Mucosa of rectum (tissue), 2 donors: ENCODE data around the gene CALN1.
"Not testable (repeated sequence)": the region's sequence is repeated elsewhere in the genome, so short reads cannot be mapped to it uniquely, and the experiment has no call there.

Experiments used
- H3K27ac ChIP-seq, 2 donors: one replicate each; pipeline ENCODE4 v1.7.0; 2013; ENCODE audit warnings: inconsistent platforms in 2 of 2, low read depth in 2 of 2, low read length in 2 of 2
- H3K27me3 ChIP-seq, 2 donors: one replicate each; pipeline ENCODE4 v1.7.0; 2013; ENCODE audit warnings: low read length in 2 of 2; ENCODE audit not compliant: control insufficient read depth in 2 of 2, insufficient read depth in 2 of 2
- H3K36me3 ChIP-seq, 2 donors: one replicate each; pipeline ENCODE4 v1.7.0; 2013; ENCODE audit warnings: low read length in 2 of 2; ENCODE audit not compliant: control insufficient read depth in 2 of 2, insufficient read depth in 2 of 2
- H3K4me1 ChIP-seq, 2 donors: one replicate each; pipeline ENCODE4 v1.7.0; 2013; ENCODE audit warnings: low read length in 2 of 2, mild to moderate bottlenecking in 1 of 2; ENCODE audit not compliant: control insufficient read depth in 2 of 2, insufficient read depth in 2 of 2
- H3K4me3 ChIP-seq, 2 donors: one replicate each; pipeline ENCODE4 v1.7.0; 2013; ENCODE audit warnings: low read length in 2 of 2
- H3K9ac ChIP-seq, 2 donors: one replicate each; pipeline ENCODE4 v1.7.0; 2013; ENCODE audit warnings: low read length in 2 of 2, low read depth in 1 of 2, mild to moderate bottlenecking in 1 of 2
- H3K9me3 ChIP-seq, 2 donors: one replicate each; pipeline ENCODE4 v1.7.0; 2013; ENCODE audit warnings: low read length in 2 of 2; ENCODE audit not compliant: control insufficient read depth in 2 of 2
- donor health status: healthy.
- donor health status: Normal muscosa, but diverticular disease.

The CALN1 gene

GRCh38 chr7:71937840-71938371 is 474.2 kb downstream of the CALN1 start:
- no peak overlapping the region for H3K4me3 ChIP-seq
- peaks cover 0 to 2% of the 10 kb centered on the region in 2 donors for H3K9me3 ChIP-seq
- H3K27me3 ChIP-seq = no peaks in the 10 kb centered on the region
- H3K4me1 ChIP-seq = no peaks in the 10 kb centered on the region
- H3K9ac ChIP-seq = no peak overlapping the region
- no peak overlapping the region for H3K27ac ChIP-seq
- H3K36me3 ChIP-seq = no peaks in the 10 kb centered on the region

- no peak overlapping the region for H3K27ac ChIP-seq
- H3K9me3 ChIP-seq = peaks cover 0 to 2% of the 10 kb centered on the region in 2 donors
- no peaks in the 10 kb centered on the region for H3K36me3 ChIP-seq
- no peak overlapping the region for H3K9ac ChIP-seq
- no peaks in the 10 kb centered on the region for H3K27me3 ChIP-seq
- no peak overlapping the region for H3K4me3 ChIP-seq
- H3K4me1 ChIP-seq = no peaks in the 10 kb centered on the region
Observed at GRCh38 chr7:71935674-71936073, 476.5 kb downstream of the CALN1 start.

GRCh38 chr7:71933426-71933825 is 478.7 kb downstream of the CALN1 start:
- Histone ChIP-seq H3K4me1 (no peaks in the 10 kb centered on the region), H3K4me3 (no peak overlapping the region), H3K9me3 (peaks cover 2% of the 10 kb centered on the region in 2 donors), H3K9ac (no peak overlapping the region), H3K36me3 (no peaks in the 10 kb centered on the region), H3K27ac (no peak overlapping the region), H3K27me3 (no peaks in the 10 kb centered on the region)

- no peak overlapping the region for H3K4me3 ChIP-seq
- H3K9ac ChIP-seq = no peak overlapping the region
- H3K27me3 ChIP-seq = no peaks in the 10 kb centered on the region
- H3K4me1 ChIP-seq = no peaks in the 10 kb centered on the region
- no peak overlapping the region for H3K27ac ChIP-seq
- no peaks in the 10 kb centered on the region for H3K36me3 ChIP-seq
- H3K9me3 ChIP-seq = peaks cover 2 to 3% of the 10 kb centered on the region in 2 donors
Observed at GRCh38 chr7:71925663-71926062, 486.5 kb downstream of the CALN1 start.

GRCh38 chr7:71914204-71914603 is 497.9 kb downstream of the CALN1 start:
- not testable (repeated sequence) for H3K9ac ChIP-seq, H3K9me3 ChIP-seq, H3K27me3 ChIP-seq, H3K4me1 ChIP-seq, H3K27ac ChIP-seq, H3K4me3 ChIP-seq, H3K36me3 ChIP-seq

- Histone ChIP-seq H3K9me3 (peaks cover 3% of the 10 kb centered on the region in 2 donors), H3K27ac (no peak overlapping the region), H3K9ac (no peak overlapping the region), H3K4me3 (no peak overlapping the region), H3K36me3 (no peaks in the 10 kb centered on the region), H3K4me1 (no peaks in the 10 kb centered on the region), H3K27me3 (no peaks in the 10 kb centered on the region)
Observed at GRCh38 chr7:71912476-71912875, 499.7 kb downstream of the CALN1 start.

GRCh38 chr7:71911051-71911450 is 501.1 kb downstream of the CALN1 start:
- Histone ChIP-seq H3K27ac (no peak overlapping the region), H3K4me3 (no peak overlapping the region), H3K9me3 (peaks cover 3 to 5% of the 10 kb centered on the region in 2 donors), H3K27me3 (no peaks in the 10 kb centered on the region), H3K36me3 (no peaks in the 10 kb centered on the region), H3K4me1 (no peaks in the 10 kb centered on the region), H3K9ac (no peak overlapping the region)

GRCh38 chr7:71905821-71906220 is 506.3 kb downstream of the CALN1 start:
- no peaks in the 10 kb centered on the region for H3K4me1 ChIP-seq
- H3K27me3 ChIP-seq = no peaks in the 10 kb centered on the region
- peaks cover 0 to 5% of the 10 kb centered on the region in 2 donors for H3K9me3 ChIP-seq
- H3K4me3 ChIP-seq = no peak overlapping the region
- no peak overlapping the region for H3K27ac ChIP-seq
- no peak overlapping the region for H3K9ac ChIP-seq
- no peaks in the 10 kb centered on the region for H3K36me3 ChIP-seq

- no peaks in the 10 kb centered on the region for H3K36me3 ChIP-seq
- H3K27me3 ChIP-seq = no peaks in the 10 kb centered on the region
- H3K4me3 ChIP-seq = no peak overlapping the region
- no peak overlapping the region for H3K27ac ChIP-seq
- no peaks in the 10 kb centered on the region for H3K4me1 ChIP-seq
- H3K9me3 ChIP-seq = peaks cover 0 to 4% of the 10 kb centered on the region in 2 donors
- no peak overlapping the region for H3K9ac ChIP-seq
Observed at GRCh38 chr7:71904484-71904883, 507.7 kb downstream of the CALN1 start.

- Histone ChIP-seq H3K4me3 (no peak overlapping the region), H3K9me3 (no peaks in the 10 kb centered on the region), H3K27me3 (no peaks in the 10 kb centered on the region), H3K4me1 (no peaks in the 10 kb centered on the region), H3K36me3 (no peaks in the 10 kb centered on the region), H3K27ac (no peak overlapping the region), H3K9ac (no peak overlapping the region)
Observed at GRCh38 chr7:71900556-71900955, 511.6 kb downstream of the CALN1 start.

- no peaks in the 10 kb centered on the region for H3K4me1 ChIP-seq
- no peaks in the 10 kb centered on the region for H3K9me3 ChIP-seq
- no peaks in the 10 kb centered on the region for H3K36me3 ChIP-seq
- H3K4me3 ChIP-seq = no peak overlapping the region
- no peak overlapping the region for H3K27ac ChIP-seq
- no peaks in the 10 kb centered on the region for H3K27me3 ChIP-seq
- no peak overlapping the region for H3K9ac ChIP-seq
Observed at GRCh38 chr7:71896535-71896934, 515.6 kb downstream of the CALN1 start.
